8988T (cell line): ENCODE measurements around the gene SAP30BP.

Source experiments
- DNase-seq: peaks from one replicate; pipeline ENCODE4 v3.0.0; 2011

SAP30BP gene

GRCh38 chr17:75650874-75651273, 16.3 kb upstream of the SAP30BP start:
- DNase-seq, result no peak

- no peak for DNase-seq
Measured at GRCh38 chr17:75652341-75652740, 14.8 kb upstream of the SAP30BP start.

GRCh38 chr17:75652934-75653549, 14.1 kb upstream of the SAP30BP start:
- no peak for DNase-seq

GRCh38 chr17:75654176-75654575, 13.0 kb upstream of the SAP30BP start:
- no peak for DNase-seq

- DNase-seq, result no peak
Measured at GRCh38 chr17:75658237-75658636, 8.9 kb upstream of the SAP30BP start.

- DNase-seq, result no peak
Measured at GRCh38 chr17:75661531-75661930, 5.6 kb upstream of the SAP30BP start.

- no peak for DNase-seq
Measured at GRCh38 chr17:75662511-75662910, 4.6 kb upstream of the SAP30BP start.

- no peak for DNase-seq
Measured at GRCh38 chr17:75664099-75664549, 3.0 kb upstream of the SAP30BP start.

- DNase-seq, result no peak
Measured at GRCh38 chr17:75665981-75666380, 1.2 kb upstream of the SAP30BP start.

- no peak for DNase-seq
Measured at GRCh38 chr17:75667825-75668224, 687 bp downstream of the SAP30BP start.

GRCh38 chr17:75668489-75668888, 1.4 kb downstream of the SAP30BP start:
- DNase-seq, result no peak

- no peak for DNase-seq
Measured at GRCh38 chr17:75670868-75671267, 3.7 kb downstream of the SAP30BP start.

- DNase-seq, result no peak
Measured at GRCh38 chr17:75672011-75672410, 4.9 kb downstream of the SAP30BP start.

- DNase-seq, result no peak
Measured at GRCh38 chr17:75673487-75673886, 6.3 kb downstream of the SAP30BP start.

GRCh38 chr17:75676461-75676860, 9.3 kb downstream of the SAP30BP start:
- DNase-seq, result no peak

- no peak for DNase-seq
Measured at GRCh38 chr17:75679706-75680211, 12.6 kb downstream of the SAP30BP start.

GRCh38 chr17:75680431-75680830, 13.3 kb downstream of the SAP30BP start:
- no peak for DNase-seq

- no peak for DNase-seq
Measured at GRCh38 chr17:75681289-75681688, 14.2 kb downstream of the SAP30BP start.

GRCh38 chr17:75683583-75683982, 16.4 kb downstream of the SAP30BP start:
- DNase-seq, result no peak

GRCh38 chr17:75684249-75684648, 17.1 kb downstream of the SAP30BP start:
- DNase-seq, result no peak

- no peak for DNase-seq
Measured at GRCh38 chr17:75684924-75685323, 17.8 kb downstream of the SAP30BP start.

GRCh38 chr17:75685499-75685898, 18.4 kb downstream of the SAP30BP start:
- no peak for DNase-seq

GRCh38 chr17:75688209-75688825, 21.2 kb downstream of the SAP30BP start:
- DNase-seq, result no peak

- DNase-seq, result no peak
Measured at GRCh38 chr17:75689441-75689873, 22.3 kb downstream of the SAP30BP start.

- DNase-seq, result no peak
Measured at GRCh38 chr17:75691371-75691791, 24.2 kb downstream of the SAP30BP start.
